HepG2 (cell line): ENCODE measurements around the gene UNC5CL. TPM values are rescaled to one million over a fixed set of nuclear protein-coding genes. Genes with fewer than 3 reads are reported as not detected.

Source experiments
- ARNT ChIP-seq: fragments of 450-650 bp; IDR thresholded peaks from 2 replicates; pipeline ENCODE4 v1.6.1; 2017
- GATA4 ChIP-seq: sonication (generic); IDR thresholded peaks from 2 replicates; pipeline ENCODE4 v1.6.1; 2016; ENCODE audit warnings: antibody characterized with exemption, low read depth, borderline replicate concordance
- KDM6A ChIP-seq: IDR thresholded peaks from 2 replicates; pipeline ENCODE4 v1.6.1; 2016; ENCODE audit warnings: low read depth
- LRRFIP1 ChIP-seq: sonication (generic); formaldehyde crosslinking; conservative IDR thresholded peaks from 2 replicates; pipeline ENCODE4 v1.4.0; 2020; ENCODE audit warnings: missing genetic modification reagents
- MED13 ChIP-seq: sonication (generic); formaldehyde crosslinking; IDR thresholded peaks from 2 replicates; pipeline ENCODE4 v1.5.0; 2020; ENCODE audit warnings: missing genetic modification reagents
- MEF2D ChIP-seq: sonication (generic); formaldehyde crosslinking; IDR thresholded peaks from 2 replicates; pipeline ENCODE4 v1.5.1; 2020; ENCODE audit warnings: mild to moderate bottlenecking, missing genetic modification reagents
- MTA1 ChIP-seq: sonication (generic); formaldehyde crosslinking; IDR thresholded peaks from 2 replicates; pipeline ENCODE4 v1.4.0; 2020; ENCODE audit warnings: missing genetic modification reagents, mild to moderate bottlenecking, borderline replicate concordance
- RERE ChIP-seq: IDR thresholded peaks from 2 replicates; pipeline ENCODE4 v1.6.1; 2016; ENCODE audit warnings: low read depth, missing genetic modification reagents, missing compliant biosample characterization
- SAFB2 ChIP-seq: sonication (generic); formaldehyde crosslinking; IDR thresholded peaks from 2 replicates; pipeline ENCODE4 v1.5.1; 2020; ENCODE audit warnings: missing genetic modification reagents, low read depth, mild to moderate bottlenecking, borderline replicate concordance
- SATB2 ChIP-seq: sonication (generic); formaldehyde crosslinking; IDR thresholded peaks from 2 replicates; pipeline ENCODE4 v1.5.0; 2020; ENCODE audit warnings: missing genetic modification reagents
- SIX1 ChIP-seq: sonication (generic); formaldehyde crosslinking; IDR thresholded peaks from 2 replicates; pipeline ENCODE4 v1.4.0; 2020; ENCODE audit warnings: missing genetic modification reagents, borderline replicate concordance
- SMARCC2 ChIP-seq: fragments of 450-650 bp; IDR thresholded peaks from 2 replicates; pipeline ENCODE4 v1.6.1; 2017; ENCODE audit warnings: antibody characterized with exemption, mild to moderate bottlenecking
- SOX5 ChIP-seq: IDR thresholded peaks from 2 replicates; pipeline ENCODE4 v1.6.1; 2016; ENCODE audit warnings: borderline replicate concordance
- THAP11 ChIP-seq: IDR thresholded peaks from 2 replicates; pipeline ENCODE4 v1.6.1; 2016; ENCODE audit warnings: missing biosample characterization, missing genetic modification reagents
- ZFP1 ChIP-seq: IDR thresholded peaks from 2 replicates; pipeline ENCODE4 v1.6.1; 2016
- ZHX1 ChIP-seq: sonication (generic); formaldehyde crosslinking; IDR thresholded peaks from 2 replicates; pipeline ENCODE4 v1.8.1; 2022; ENCODE audit warnings: low read depth, mild to moderate bottlenecking, missing genetic modification reagents
- ZNF841 ChIP-seq: sonication (generic); formaldehyde crosslinking; IDR thresholded peaks from 2 replicates; pipeline ENCODE4 v1.8.1; 2023; ENCODE audit warnings: missing genetic modification reagents, borderline replicate concordance
- ZUFSP ChIP-seq: sonication (generic); formaldehyde crosslinking; IDR thresholded peaks from 2 replicates; pipeline ENCODE4 v1.9.0; 2021; ENCODE audit warnings: missing genetic modification reagents, mild to moderate bottlenecking, borderline replicate concordance
- polyA plus RNA-seq, 8 experiments: library from polyadenylated mRNA; depleted of rRNA in 3 of 8; stranded (reverse) in 7 of 8; unstranded in 1 of 8; fragments of >200 nt; fragmentation: Illumina TruSeq in 4 of 8; extraction: Trizol in 4 of 8; gene quantifications; 2 replicates each; pipeline versions ENCODE4 v1.2.1 to v1.2.3, GENCODE V29; 2011 to 2016; ENCODE audit warnings: low read depth in 4 of 8, missing spikeins in 1 of 8, mixed read lengths in 1 of 8; ENCODE audit not compliant: insufficient read depth in 1 of 8
- total RNA-seq, 5 experiments: library from RNA; depleted of rRNA; stranded (reverse); fragments of >200 nt; fragmentation: Illumina TruSeq; extraction: Trizol; gene quantifications; 2 replicates each; pipeline ENCODE4 v1.2.3, GENCODE V29; 2016; ENCODE audit warnings: low read depth in 1 of 5

Gene UNC5CL
- total and polyA plus RNA-seq, 2 of the 13 experiments (the other 11 are each of a cell fraction or from before 2014, with no cell fraction given) = 2.4 to 2.5 TPM

GRCh38 chr6:41027799-41028560 lies 11.0 kb downstream of the UNC5CL start (continued):
- no peak for TF ChIP-seq RERE (CRISPR knock-in tag)
- peak; percentile 71 for TF ChIP-seq MEF2D (CRISPR knock-in tag)
- 0 out of 2 replicates have a peak, but pooled peaks have one; percentile 14 for TF ChIP-seq SIX1 (CRISPR knock-in tag)
- TF ChIP-seq SATB2 (CRISPR knock-in tag) = no peak
- TF ChIP-seq ZNF841 = no peak
- no peak for TF ChIP-seq SOX5
- no peak for TF ChIP-seq ZFP1 (CRISPR knock-in tag)
- peak; percentile 51; the same call in 1 of the 2 replicates for TF ChIP-seq SAFB2 (CRISPR knock-in tag)
- TF ChIP-seq THAP11 = no peak
- 0 out of 2 replicates have a peak, but pooled peaks have one; percentile 47 for TF ChIP-seq MED13 (CRISPR knock-in tag)
- TF ChIP-seq SMARCC2 = no peak
- TF ChIP-seq ZUFSP (CRISPR knock-in tag) = no peak
- TF ChIP-seq ZHX1 = peak; percentile 83; the same call in 1 of the 2 replicates
- peak; percentile 78; the same call in 1 of the 2 replicates for TF ChIP-seq MTA1
- no peak for TF ChIP-seq ARNT
- TF ChIP-seq LRRFIP1 (CRISPR knock-in tag) = no peak
- no peak for TF ChIP-seq KDM6A
- no peak for TF ChIP-seq GATA4
